Stimulated activated CD4-positive, alpha-beta T cell treated with anti-CD3 and anti-CD28 coated beads, Interleukin-4, amount 100 ng/mL, for 4 hours (primary cell): ENCODE data around the gene ARHGEF10L.
"Not testable (repeated sequence)": the region's sequence is repeated elsewhere in the genome, so short reads cannot be mapped to it uniquely, and the experiment has no call there.

Experiments used
- DNase-seq, 2 experiments: peaks; one replicate each; pipeline ENCODE4 v3.0.0-alpha.2; 2020

ARHGEF10L gene

GRCh38 chr1:17724150-17724549 is 184.7 kb downstream of the ARHGEF10L start:
- DNase-seq = no peak

- no peak for DNase-seq
Observed at GRCh38 chr1:17725084-17725719, 185.7 kb downstream of the ARHGEF10L start.

- DNase-seq = no peak
Observed at GRCh38 chr1:17725811-17726582, 186.5 kb downstream of the ARHGEF10L start.

GRCh38 chr1:17728123-17728712 is 188.7 kb downstream of the ARHGEF10L start:
- DNase-seq = no peak

- no peak for DNase-seq
Observed at GRCh38 chr1:17729248-17729647, 189.8 kb downstream of the ARHGEF10L start.

GRCh38 chr1:17729909-17730308 is 190.4 kb downstream of the ARHGEF10L start:
- DNase-seq = no peak

- DNase-seq = no peak
Observed at GRCh38 chr1:17731460-17731859, 192.0 kb downstream of the ARHGEF10L start.

- no peak for DNase-seq
Observed at GRCh38 chr1:17732475-17732874, 193.0 kb downstream of the ARHGEF10L start.

GRCh38 chr1:17733661-17734060 is 194.2 kb downstream of the ARHGEF10L start:
- DNase-seq = no peak

GRCh38 chr1:17734609-17735008 is 195.1 kb downstream of the ARHGEF10L start:
- DNase-seq = no peak

GRCh38 chr1:17735348-17735747 is 195.8 kb downstream of the ARHGEF10L start:
- DNase-seq = no peak

- no peak for DNase-seq
Observed at GRCh38 chr1:17735793-17736192, 196.3 kb downstream of the ARHGEF10L start.

GRCh38 chr1:17736625-17737024 is 197.1 kb downstream of the ARHGEF10L start:
- no peak for DNase-seq

GRCh38 chr1:17739050-17739449 is 199.6 kb downstream of the ARHGEF10L start:
- DNase-seq = no peak

GRCh38 chr1:17741052-17741451 is 201.6 kb downstream of the ARHGEF10L start:
- no peak for DNase-seq

- DNase-seq = no peak
Observed at GRCh38 chr1:17742583-17742982, 203.1 kb downstream of the ARHGEF10L start.

- no peak for DNase-seq
Observed at GRCh38 chr1:17743008-17743647, 203.6 kb downstream of the ARHGEF10L start.

GRCh38 chr1:17743925-17744324 is 204.4 kb downstream of the ARHGEF10L start:
- no peak for DNase-seq

GRCh38 chr1:17744666-17745478 is 205.4 kb downstream of the ARHGEF10L start:
- DNase-seq = no peak

GRCh38 chr1:17745479-17745955 is 206.0 kb downstream of the ARHGEF10L start:
- no peak for DNase-seq

GRCh38 chr1:17746281-17746680 is 206.8 kb downstream of the ARHGEF10L start:
- DNase-seq = not testable (repeated sequence)

- DNase-seq = no peak
Observed at GRCh38 chr1:17746920-17747319, 207.4 kb downstream of the ARHGEF10L start.
